GM18907 (cell line): ENCODE data around the gene NIT1.
A peak's percentile ranks its signal among the peaks of the same experiment; 100 is the strongest.
"Not testable (repeated sequence)": the region's sequence is repeated elsewhere in the genome, so short reads cannot be mapped to it uniquely, and the experiment has no call there.

ENCODE experiments used
- ATAC-seq: cut with Tn5 transposase; IDR thresholded peaks from one replicate; pipeline ENCODE4 v1.9.1; 2021; ENCODE audit warnings: mild to moderate bottlenecking, moderate library complexity; ENCODE audit not compliant: unreplicated experiment

Gene NIT1

GRCh38 chr1:161111527-161111926 is 6.4 kb upstream of the NIT1 start:
- ATAC-seq: no peak

DNA sequence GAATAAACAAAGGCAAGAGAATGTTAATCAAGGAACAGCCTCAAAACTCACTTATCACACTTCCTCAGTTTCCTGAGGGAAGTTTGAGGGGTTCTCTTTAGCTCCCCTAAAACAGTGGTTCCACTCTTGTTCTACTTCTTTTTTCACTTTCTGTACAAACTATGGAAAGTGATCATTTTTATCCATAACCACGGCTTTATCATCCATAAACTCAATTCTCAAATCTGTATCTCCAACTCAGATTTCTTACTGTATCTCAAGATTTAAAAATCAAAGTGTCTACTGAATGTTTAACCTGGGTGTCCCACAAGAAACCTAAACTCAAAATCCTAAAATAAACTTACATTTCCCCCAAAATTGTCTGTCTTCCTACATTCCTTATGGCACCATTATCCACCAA is 4.0 kb upstream of the NIT1 start:
- ATAC-seq: no peak

DNA sequence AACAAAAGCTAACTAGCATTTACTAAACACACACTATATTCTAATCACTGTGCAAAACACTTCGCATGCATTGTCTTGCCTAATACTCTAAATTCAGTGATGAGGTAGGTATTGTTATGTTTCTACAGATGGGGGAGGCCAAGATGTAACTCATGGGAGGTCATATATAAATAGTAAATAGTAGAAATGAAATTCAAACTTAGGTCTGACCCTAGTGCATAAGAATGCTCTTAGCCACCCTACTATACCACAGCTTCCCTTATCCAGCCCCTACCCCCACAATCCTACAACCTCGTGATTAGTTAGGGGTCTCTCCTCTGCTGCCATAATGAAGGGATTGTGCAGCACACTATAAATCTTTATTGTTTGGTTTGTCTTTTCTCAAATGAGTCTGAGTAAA is 3.3 kb upstream of the NIT1 start:
- ATAC-seq: no peak

DNA sequence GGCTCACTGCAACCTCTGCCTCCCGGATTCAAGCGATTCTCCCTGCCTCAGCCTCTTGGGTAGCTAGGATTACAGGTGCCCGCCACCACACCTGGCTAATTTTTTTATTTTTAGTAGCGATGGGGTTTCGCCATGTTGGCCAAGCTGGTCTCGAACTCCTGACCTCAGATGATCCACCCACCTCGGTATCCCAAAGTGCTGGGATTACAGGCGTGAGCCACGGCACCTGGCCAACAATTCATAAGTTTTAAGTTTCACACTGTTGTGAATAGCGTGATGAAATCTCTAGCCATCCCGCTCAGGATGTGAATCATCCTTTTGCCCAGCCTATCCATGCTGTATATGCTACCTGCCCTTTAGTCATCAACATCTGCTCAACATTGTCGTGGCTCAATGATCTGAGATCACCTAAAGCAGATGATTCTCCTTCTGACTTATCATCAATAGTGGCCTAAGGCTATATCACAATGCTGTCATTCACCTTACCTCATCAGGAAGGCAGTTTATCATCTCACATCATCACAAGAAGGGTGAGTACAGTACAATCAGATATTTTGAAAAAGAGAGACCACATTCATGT is 2.7 kb upstream of the NIT1 start:
- no peak for ATAC-seq

DNA sequence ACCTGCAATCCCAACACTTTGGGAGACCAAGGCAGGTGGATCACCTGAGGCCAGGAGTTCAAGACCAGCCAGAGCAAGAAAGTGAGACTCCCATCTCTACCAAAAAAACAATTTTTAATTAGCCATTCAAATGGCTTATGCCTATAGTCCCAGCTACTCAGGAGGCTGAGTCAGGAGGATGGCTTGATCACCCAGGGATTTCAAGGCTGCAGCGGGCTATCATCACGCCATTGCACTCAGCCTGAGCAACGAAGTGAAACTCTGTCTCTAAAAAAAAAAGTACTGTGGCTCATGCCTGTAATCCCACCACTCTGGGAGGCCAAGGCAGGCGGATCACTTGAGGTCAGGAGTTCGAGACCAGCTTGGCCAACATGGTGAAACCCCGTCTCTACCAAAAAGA is 1.9 kb upstream of the NIT1 start:
- not testable (repeated sequence) for ATAC-seq

GRCh38 chr1:161119092-161119903 is 1.4 kb downstream of the NIT1 start:
- ATAC-seq: peak; percentile 50

GRCh38 chr1:161121042-161121650 is 3.2 kb downstream of the NIT1 start:
- ATAC-seq: no peak

DNA sequence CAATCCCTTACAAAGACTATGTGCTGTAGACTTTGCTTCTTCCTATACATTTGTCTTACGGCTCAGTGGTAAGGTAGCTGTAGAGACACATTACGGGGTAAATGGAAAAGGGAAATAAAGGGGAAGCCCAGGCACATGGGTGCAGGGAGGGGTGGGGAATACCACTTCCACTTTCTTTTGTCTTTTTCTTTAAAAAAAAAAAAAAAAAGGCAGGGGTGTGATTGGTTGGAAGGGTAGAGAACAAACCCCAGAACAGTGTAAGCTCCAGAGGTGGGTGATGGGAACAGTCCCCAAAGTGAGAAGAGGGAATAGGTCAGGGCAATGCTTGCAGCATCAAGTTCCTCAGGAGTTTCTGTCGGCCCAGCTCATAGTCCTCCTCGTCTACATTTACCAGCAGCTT is 3.9 kb downstream of the NIT1 start:
- no peak for ATAC-seq

DNA sequence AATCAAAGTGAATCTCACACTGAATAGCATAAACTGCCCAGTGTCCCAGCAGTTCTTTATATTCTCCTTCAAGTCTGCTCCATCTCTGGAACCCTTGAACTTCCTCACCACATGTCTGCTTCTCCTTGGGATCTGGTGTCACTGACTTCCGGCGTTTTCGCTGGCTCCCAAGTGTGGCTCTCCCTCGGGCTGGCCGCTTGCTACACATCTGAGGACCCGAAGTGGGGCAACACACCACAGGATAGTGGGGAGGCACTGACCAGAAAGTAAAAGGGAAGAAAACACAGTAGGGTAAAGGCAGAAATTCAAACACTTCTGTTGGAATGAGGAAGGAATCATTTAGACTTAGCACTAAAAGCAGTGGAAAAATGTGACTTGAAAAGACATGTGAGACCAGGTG is 5.1 kb downstream of the NIT1 start:
- no peak for ATAC-seq

- ATAC-seq: no peak
These were observed 9.7 kb downstream of the NIT1 start for GRCh38 chr1:161127649-161128048.

GRCh38 chr1:161128591-161129420 is 10.9 kb downstream of the NIT1 start:
- ATAC-seq: no peak

GRCh38 chr1:161130266-161130665 is 12.4 kb downstream of the NIT1 start:
- ATAC-seq: no peak

- no peak for ATAC-seq
These were observed 13.9 kb downstream of the NIT1 start for GRCh38 chr1:161131523-161132409.

DNA sequence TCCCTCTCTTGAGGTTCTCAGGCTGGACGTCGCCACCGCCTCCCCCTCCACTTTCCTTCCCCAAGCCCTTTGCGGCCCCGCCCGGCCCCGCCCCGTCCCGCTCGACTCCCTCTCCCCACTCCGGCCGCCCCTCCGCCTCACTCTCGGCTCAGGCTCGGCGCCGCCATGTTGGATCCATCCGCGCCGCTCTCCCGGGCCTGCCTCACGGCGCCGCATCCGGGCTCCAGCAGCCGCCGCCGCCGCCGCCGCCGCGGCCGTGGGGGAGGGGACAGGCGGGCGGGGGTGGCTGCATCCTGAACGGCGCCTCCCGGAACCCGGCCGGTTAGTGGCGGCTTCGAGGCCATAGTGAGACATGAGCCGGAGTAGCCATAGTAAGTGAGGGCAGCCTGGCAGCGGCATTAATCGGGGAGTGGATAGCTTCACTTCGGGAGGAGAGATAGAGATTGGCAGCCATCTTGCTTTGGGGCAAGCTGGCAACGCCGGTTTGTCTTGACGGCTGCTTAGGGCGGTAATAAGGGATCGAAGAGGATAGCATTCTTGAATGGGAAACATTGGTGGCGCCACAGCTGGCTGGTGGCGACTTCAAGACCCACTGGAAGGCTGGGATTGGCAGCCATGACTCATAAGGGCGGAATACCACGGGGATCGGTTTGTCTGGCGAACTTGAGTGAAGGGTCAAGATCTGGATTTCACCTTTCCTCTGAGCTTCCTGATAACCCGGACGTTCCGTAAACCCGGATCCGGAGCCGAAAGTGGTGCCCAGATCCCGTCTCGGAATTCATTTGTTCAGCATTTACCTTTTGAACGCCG is 14.7 kb downstream of the NIT1 start, which contains the start of gene DEDD:
TSS of gene DEDD (minus strand) at position 258 of the 810 bp plus-strand sequence. CDS start 8,205 bp downstream, outside the sequence.
- ATAC-seq: peak; percentile 95

GRCh38 chr1:161133220-161133740 is 15.4 kb downstream of the NIT1 start:
- peak; percentile 14 for ATAC-seq

GRCh38 chr1:161137881-161138280 is 20.0 kb downstream of the NIT1 start:
- no peak for ATAC-seq

DNA sequence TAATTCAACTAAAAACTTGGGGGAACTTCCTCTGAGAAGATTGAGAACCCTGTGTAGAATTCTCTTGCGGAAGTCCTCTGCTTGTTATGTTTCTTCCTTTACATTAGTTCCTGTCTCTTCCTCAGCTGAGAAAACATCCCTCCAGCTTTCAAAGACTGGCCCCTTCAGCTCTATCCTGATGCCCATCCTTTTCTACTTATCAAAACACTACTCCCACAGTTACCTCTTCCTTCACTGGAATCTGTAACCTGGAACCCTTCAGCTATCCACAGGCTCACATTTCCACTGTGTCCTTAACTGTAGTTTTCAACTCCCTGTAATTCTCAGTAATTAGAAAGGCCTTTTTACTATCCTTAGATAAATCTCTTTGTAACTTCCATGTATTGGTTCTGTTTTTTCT is 20.5 kb downstream of the NIT1 start:
- no peak for ATAC-seq

GRCh38 chr1:161139766-161140165 is 21.9 kb downstream of the NIT1 start:
- ATAC-seq: no peak

DNA sequence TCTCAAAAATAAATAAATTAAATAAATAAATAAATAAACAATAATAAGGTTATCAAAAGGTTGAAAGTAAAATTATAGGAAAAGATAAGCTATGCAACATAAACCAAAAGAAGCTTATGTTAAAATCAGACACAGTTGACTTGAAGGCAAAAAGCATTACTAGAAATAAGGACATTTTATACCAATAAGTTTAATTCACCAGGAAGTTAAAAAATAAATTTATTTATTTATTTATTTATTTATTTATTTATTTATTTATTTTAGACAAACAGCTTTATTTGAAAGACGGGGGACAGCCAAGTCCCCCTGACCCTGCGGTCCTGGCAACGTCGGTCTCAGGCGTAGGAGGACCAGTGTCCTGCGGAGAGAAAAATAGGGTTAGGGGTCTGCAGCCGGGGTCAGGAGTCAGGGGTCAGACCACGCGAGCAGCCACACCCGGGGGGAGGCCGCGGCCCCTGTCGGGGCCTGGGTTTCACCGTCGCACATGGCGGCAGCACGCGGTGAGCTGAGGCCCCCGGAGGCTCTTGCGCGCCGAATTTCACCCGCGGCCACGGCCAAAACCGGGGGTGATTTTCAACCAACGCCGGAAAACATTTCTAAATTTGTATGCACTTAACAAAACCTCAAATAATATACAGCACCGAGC is 23.0 kb downstream of the NIT1 start:
- no peak for ATAC-seq
